Stimulated activated CD4-positive, alpha-beta T cell treated with anti-CD3 and anti-CD28 coated beads, Interleukin-1b, Interleukin-23, amount 100 ng/mL, for 4 hours (primary cell): Measurements from ENCODE around the gene RFLNA.

Experiments
- DNase-seq, 2 donors: peaks; one replicate each; pipeline ENCODE4 v3.0.0-alpha.2; 2020; ENCODE audit warnings: low read depth in 2 of 2

RFLNA gene

DNA sequence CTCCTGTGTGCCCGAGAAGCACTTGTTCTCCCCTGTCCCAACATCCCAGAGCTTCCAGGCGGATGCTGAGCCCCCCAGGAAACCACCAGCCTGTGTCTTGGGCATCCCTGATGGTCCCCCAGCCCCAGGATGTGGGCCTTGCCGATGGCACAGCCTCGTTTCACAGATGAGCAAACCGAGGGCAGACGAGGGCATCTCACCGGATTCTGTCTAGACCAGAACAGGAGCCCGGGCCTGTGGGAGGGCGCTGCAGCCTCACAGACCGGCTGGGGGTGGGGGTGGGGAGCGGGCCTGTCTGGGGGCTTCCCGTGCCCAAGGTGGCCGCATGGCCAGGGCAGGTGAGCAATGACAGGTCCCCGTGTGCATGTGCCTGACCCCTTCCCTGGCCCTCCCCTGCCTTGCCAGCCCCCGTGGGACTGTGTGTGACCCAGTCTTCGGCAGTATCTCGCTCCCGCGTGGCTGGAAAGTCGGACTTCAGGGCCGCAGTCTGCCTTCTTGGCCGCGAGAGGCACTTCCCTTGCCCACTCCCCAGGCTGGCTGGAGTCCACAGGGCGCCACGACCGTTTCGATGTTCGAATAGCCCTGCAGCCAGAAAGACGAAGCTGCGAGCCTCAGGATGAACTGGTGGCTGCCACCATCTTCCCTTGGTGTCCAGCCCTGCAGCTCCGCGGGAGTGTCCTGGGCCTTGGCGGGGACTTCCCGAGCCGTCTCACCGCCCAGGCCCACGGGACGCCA, 8.9 kb downstream of the RFLNA start:
- DNase-seq = no peak

DNA sequence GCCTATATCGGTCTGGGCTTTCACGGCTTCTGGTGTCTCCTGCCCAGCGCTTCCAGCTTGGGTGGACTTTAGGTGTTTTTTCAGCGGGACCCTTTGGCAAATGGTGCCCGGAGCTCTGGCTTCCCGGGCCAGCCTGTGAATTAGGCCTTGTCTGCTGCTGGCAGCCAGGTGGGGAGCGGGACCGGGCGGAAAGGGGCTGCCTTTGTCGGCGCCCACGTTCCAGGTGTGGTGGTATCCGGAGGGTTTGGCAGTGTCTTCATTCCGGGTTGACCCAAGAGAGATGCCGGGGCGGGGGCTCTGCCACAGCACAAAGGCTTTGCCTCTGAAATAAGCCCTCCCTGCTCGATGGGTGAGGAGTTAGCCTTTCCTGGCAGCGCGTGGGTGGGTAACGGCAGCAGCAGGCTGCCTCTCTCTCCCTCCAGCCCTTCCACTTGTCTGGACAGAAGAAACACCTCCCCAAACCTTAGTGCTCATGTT, 9.5 kb downstream of the RFLNA start:
- DNase-seq = no peak

GRCh38 chr12:124305136-124305535, 10.2 kb downstream of the RFLNA start:
- no peak for DNase-seq

DNA sequence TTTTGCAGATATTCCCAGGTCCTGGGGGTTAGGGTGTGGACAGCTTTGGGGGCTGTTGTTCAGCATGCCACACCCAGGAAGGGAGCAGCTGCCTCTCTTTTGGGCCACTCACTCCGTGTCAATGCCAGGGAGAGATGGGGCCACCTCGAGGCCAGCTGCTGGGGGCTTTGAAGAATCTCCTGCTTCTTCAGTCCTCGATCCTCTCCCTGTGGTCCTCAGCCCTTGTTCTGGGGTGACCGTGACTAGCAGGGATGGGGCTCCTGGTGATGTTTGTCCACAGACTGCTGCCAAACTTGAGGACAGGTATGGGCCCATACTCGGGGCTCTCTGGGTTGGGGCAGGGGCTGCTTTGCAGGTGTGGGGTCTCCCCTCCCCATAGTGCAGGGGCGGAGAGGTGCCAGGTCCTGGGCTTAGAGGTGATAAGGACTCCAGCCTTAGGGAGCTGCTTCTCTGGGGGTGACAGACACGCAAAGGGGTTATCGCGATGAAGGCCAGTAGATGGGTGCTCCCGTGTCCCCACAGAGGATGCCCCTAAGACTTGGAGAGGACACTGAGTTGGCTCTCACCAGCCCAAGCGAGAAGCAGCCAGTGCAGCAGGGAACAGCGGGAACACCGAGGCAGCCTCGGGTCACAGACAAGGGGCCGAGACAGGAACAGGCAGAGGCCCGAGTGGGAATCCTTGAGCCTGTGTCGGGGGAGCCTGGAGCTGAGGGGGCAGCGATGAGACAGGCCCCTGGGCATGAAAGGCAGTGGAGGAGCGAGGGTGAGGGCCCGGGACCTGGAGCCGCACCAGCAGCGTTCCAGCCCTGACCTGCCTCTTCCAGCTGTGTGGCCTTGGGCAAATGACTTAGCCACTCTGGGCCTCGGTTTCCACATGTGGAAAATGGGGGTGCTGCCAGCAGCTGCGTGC, 11.1 kb downstream of the RFLNA start:
- DNase-seq = no peak

GRCh38 chr12:124306686-124307555, 12.0 kb downstream of the RFLNA start:
- DNase-seq = no peak

- DNase-seq = no peak
Observed at GRCh38 chr12:124307556-124307825, 12.6 kb downstream of the RFLNA start.

DNA sequence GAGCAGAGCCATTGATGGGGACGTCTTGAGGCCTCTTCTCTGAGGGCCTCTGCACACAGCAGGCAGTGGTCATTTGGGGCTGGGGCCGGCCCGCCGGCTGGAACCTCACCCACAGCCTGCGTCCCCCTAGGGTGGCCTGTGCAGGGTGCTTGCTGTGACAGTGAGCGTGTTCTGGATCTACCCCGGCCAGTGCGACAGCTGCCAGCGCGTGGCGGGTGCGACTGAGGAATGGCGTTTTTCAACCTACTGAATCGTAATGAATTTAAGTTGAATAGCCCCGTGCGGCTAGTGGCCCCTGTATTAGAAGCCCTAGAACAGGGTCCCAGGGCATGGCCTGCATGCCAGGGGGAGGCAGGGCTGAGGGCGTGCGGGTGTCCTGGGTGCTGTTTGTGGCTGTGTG, 13.8 kb downstream of the RFLNA start:
- no peak for DNase-seq

GRCh38 chr12:124309231-124309630, 14.3 kb downstream of the RFLNA start:
- no peak for DNase-seq

- no peak for DNase-seq
Observed at GRCh38 chr12:124309744-124310143, 14.9 kb downstream of the RFLNA start.

- no peak for DNase-seq
Observed at GRCh38 chr12:124310178-124310577, 15.3 kb downstream of the RFLNA start.

DNA sequence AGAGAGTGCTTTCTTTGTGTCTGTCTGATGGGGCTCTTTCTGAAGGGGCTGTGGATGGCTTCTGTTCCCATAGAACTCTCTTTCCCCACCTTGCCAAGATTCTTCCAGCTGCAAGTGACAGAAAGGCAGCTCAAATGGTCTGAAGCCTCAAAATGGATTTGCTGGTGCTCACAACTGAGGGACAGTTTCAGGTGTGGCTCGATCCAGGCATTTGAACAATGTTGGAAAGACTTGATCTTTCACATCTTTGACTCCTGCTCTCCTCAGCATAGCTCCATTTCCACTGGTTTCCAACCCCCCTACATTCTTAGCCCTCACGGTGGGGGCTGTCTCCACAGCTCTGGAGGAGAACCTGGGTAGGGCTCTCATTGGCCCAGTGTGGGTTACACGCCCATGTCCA, 15.9 kb downstream of the RFLNA start:
- no peak for DNase-seq

DNA sequence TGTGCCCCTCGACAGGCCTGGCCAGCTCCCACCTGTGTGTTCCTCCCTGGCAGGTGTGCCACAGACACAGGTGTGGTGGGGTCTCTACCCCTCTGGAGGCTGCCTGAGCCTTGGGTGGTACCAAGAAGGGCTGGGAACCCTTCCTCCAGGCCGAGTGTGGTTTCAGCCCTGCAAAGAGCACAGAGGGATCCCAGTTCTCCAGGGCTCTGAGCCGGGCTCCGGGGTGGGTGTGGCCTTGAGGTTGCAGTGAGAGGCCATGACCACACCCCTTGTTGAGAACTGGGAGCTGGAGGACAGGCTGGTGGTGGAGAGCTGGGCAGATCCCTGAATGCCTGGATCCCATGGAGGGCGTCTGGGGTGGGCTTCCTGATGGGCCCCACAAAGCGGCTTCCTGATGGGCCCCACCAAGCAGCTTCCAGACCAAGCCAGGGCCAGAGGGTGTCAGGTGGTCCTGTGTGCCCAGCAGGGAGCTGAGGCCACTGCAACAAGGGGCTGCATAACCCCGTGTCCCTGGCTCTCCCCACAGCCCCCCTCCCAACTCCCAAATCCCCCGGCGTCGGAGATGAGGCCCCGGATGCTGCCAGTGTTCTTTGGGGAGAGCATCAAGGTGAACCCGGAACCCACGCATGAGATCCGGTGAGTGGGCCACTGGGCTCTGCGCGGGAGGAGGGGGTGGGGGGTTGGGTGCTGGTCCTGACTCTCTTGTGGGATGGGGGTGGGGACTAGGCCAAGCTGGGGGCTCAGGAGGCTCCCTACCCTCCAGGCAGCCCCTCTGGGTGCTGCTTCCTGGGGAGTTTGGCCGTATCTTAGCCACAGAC, 16.6 kb downstream of the RFLNA start:
- no peak for DNase-seq

DNA sequence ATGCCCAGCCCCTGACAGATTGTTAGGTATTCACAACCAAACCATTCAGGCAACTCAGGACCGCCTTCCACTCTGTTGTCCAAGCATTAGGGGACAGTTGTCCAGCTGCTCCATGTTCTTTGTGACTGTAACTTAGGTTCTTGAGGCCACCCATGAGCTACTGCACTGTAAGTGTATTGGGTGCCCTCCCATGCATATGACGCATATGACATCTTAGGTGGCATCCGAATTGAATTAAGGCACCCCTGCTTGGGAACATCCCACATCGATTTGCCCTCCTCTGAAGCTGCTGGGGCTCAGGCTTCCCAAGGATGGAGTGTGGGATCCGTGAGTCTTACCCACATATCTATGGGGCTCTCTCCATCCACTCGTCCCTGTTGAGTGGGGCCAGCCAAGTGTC, 17.7 kb downstream of the RFLNA start:
- DNase-seq = no peak

GRCh38 chr12:124314207-124314606, 19.3 kb downstream of the RFLNA start:
- DNase-seq = no peak

GRCh38 chr12:124314766-124315165, 19.9 kb downstream of the RFLNA start:
- no peak for DNase-seq

DNA sequence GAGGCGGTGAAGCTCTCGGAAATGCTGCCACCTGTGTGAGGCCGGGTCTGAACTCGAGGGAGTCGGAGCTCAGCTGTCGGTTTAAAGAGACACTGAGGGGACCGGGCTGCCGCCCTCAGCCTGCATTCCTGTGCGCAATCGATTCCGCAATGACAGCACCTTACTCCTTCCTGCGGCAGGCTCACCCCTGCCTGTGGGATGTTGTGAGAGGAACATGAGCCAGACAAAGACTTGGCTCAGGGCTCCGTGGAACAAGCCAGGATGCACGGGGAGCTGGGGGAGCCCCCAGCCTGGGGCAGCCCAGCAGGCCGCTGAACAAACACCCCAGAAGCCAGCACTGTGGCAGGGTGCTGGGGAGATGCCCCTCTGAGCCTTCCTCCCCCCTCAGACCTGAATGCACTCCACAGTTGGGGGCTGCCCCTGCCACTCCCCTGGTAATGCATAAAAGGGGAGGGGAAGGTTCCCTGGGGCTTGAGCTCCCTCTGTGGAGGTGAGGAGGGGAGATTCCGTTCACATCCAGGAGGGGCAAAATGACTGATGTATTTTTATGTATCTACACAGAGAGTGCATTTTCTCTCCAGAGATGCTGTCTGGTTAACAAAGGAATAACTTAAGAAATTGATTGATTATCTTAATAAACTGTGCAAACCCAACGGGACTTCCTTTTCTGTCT, 20.6 kb downstream of the RFLNA start:
- no peak for DNase-seq

- DNase-seq = no peak
Observed at GRCh38 chr12:124316257-124316900, 21.5 kb downstream of the RFLNA start.

DNA sequence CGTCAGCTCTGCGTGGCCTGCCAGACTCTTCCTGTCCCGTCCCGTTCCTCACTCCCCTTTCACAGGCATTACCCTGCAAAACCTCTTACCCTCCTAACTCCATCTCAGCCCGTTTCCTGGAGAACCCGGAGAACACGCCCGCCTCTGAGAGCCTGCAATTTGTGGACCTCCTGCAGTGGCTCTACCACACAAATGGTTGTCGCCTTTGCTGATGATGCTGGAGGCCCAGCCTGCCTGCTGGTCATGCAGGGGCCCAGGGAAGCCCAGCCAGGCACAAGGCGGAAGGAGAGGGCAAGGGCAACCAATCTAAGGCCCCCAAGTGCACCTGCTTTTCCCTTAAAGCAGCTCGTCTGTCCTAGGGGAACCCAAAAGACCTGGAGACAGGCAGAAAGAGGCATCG, 22.5 kb downstream of the RFLNA start:
- no peak for DNase-seq

DNA sequence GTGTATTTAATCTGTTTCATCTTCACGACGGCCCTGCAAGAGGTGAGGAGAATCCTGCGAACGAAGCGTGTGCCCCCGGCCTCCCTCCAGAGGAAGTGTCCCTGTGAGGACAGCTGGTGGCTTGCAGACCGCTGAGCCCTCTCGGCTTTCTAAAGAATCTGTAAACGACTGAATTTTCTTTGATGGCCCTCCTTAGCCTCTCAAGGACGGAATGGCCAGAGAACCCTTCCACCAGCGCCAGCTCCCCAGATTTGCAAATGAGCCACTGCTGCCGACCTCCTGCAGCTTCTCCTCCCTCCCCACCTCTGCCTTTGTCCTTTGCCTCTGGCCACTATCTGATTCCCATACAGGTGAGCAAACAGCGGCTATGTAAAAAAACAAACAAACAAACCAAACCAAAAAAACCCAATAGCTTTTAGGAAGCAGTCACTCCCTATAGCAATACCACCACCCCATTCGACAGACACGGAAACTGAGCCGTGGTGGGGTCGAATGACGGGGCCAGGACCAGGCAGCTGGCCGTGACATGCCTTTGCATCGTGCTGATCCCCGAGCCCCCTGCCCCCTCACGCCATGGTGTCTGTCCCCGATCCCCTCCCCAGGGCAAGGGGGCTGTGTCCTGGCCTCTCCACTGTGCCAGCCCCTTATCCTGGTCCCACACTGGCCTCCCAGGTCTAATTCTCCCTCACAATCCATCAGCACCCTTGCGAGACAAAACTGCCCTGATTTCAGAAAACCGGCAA, 23.6 kb downstream of the RFLNA start:
- DNase-seq = no peak
